GM10248 (cell line): ENCODE measurements around the gene TRIM65.

ENCODE experiments used
- CTCF ChIA-PET: fragments of 300-600 bp; sonication (Branson Sonifier 250); formaldehyde crosslinking; extraction: SDS; loops from one replicate; lab custom pipeline; 2021; ENCODE audit warnings: antibody characterized with exemption; lab: Yijun Ruan, JAX
- POLR2A ChIA-PET: fragments of 350-650 bp; sonication (Branson Sonifier 250); formaldehyde crosslinking; extraction: SDS; loops from one replicate; lab custom pipeline; 2020; ENCODE audit warnings: antibody characterized with exemption; lab: Yijun Ruan, JAX
- DNase-seq: peaks from one replicate; pipeline ENCODE4 v3.0.0; 2012; ENCODE audit errors: extremely low spot score
- TF ChIP-seq, protein P1 (sequence below): IDR thresholded peaks from 2 replicates; pipeline ENCODE4 v1.5.1; 2012; ENCODE audit warnings: mild to moderate bottlenecking, low read depth; ENCODE audit errors: extremely low read depth, missing control alignments, control extremely low read depth

Gene TRIM65

DNA sequence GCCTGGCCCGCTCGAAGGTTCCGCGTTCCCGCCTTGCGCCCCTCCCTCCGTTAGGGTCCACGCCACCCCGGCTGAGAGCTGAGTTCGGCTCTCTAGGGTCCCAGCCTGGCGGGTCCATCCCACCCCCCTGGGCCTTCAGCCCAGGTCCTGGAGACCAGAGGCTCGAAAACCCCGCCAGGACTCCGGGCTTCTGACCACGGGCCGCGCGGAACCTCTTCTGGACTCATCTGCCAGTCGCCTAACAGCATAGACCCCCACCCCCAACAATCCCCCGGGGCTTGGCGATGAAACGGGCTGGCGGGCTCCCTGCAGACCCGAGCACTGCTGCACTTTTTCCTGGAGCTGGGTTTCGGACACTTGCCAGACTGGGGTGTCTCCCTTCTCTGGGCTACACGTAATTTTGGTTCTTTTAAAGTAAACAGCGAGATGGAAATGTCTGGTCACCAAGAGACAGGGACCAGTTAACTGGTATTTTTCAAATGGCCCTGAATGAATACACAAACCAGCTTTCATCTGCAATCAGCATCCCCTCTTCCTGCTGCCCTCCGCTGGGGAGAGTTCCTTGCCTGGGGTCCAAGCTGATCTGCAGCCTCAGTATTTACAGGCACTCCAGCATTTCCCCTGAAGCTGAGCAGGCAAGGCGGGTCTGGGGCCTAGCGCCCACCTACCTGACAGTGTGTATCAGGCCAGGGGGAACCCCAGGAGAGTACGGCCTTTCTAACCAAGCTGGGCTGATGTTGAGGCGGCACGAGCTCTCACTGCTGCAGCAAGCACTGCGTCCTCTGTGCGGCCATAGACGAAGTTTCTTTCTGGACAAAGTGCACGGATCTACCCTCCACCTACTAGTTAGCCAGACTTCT lies 639 bp upstream of the TRIM65 start:
- ChIA-PET CTCF (interaction anchor here (0.8 to 5.1 kb wide), 16 partner anchors 8 to 144 kb away, joined by 3 to 30 read pairs (median 5); partner anchors contain the start of genes GALK1, MRPL38 and WBP2), POLR2A (interaction anchor here (1.0 to 1.2 kb wide), 2 partner anchors 15 to 42 kb away, joined by 4 read pairs; partner anchors contain the start of gene WBP2)
- DNase-seq: no peak
- TF ChIP-seq, protein P1, sequence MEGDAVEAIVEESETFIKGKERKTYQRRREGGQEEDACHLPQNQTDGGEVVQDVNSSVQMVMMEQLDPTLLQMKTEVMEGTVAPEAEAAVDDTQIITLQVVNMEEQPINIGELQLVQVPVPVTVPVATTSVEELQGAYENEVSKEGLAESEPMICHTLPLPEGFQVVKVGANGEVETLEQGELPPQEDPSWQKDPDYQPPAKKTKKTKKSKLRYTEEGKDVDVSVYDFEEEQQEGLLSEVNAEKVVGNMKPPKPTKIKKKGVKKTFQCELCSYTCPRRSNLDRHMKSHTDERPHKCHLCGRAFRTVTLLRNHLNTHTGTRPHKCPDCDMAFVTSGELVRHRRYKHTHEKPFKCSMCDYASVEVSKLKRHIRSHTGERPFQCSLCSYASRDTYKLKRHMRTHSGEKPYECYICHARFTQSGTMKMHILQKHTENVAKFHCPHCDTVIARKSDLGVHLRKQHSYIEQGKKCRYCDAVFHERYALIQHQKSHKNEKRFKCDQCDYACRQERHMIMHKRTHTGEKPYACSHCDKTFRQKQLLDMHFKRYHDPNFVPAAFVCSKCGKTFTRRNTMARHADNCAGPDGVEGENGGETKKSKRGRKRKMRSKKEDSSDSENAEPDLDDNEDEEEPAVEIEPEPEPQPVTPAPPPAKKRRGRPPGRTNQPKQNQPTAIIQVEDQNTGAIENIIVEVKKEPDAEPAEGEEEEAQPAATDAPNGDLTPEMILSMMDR: no peak

DNA sequence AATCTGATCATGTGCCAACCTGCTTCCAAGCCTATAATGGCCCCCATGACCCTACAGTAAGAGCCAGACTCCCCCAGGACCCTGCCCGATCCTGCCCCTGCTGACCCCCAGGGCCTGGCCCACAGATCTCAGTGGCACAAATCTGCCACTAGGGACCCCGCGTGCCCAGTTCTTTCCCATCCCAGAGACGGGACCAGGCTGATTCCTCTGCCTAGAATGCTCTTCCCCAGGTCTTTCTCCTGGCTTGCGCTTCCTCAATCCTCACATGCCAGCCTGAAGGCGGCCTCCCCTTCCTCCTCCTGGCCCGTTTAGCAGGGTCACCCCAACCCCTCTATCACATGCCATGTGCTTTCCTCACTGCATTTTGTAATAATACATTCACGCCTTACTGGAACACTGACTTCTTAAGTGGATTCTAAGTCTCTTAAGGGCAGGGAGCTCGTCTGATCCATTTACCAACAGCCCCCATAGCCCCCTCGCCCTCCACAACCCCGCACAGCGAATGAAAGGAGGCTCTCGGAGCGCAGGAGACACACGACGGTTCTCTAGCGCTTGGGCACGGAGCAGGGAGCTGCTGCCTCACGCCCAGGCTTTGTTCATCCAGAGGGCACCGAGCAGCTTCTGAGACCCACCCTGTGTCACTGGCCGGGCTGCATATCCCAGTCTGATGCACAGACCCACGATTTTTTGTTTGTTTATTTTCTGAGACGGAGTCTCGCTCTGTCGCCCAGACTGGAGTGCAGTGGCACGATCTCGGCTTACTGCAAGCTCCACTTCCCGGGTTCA lies 1.2 kb downstream of the TRIM65 start:
- TF ChIP-seq, protein P1: peak; percentile 9
- ChIA-PET CTCF (interaction anchor here (1.0 to 5.1 kb wide), 20 partner anchors 9 to 142 kb away, joined by 3 to 30 read pairs (median 5); partner anchors contain the start of genes CDK3 and MRPL38), POLR2A (interaction anchor here (1.1 to 1.3 kb wide), 3 partner anchors 24 to 40 kb away, joined by 3 to 4 read pairs (median 4); partner anchors contain the start of gene WBP2)
- DNase-seq: no peak

GRCh38 chr17:75894049-75894733 lies 2.6 kb downstream of the TRIM65 start:
- no peak for DNase-seq
- CTCF ChIA-PET: interaction anchor here (0.8 to 5.1 kb wide), 10 partner anchors 7 to 120 kb away, joined by 3 to 30 read pairs (median 6); partner anchors contain the start of gene MRPL38
- TF ChIP-seq, protein P1: no peak
- POLR2A ChIA-PET: no interaction called here

GRCh38 chr17:75893305-75894048 lies 3.3 kb downstream of the TRIM65 start:
- ChIA-PET POLR2A (no interaction called here), CTCF (interaction anchor here (0.8 to 5.1 kb wide), 6 partner anchors 11 to 33 kb away, joined by 3 to 30 read pairs (median 4); partner anchors contain the start of gene MRPL38)
- DNase-seq: no peak
- TF ChIP-seq, protein P1: no peak

GRCh38 chr17:75892556-75893224 lies 4.1 kb downstream of the TRIM65 start:
- TF ChIP-seq, protein P1: no peak
- no peak for DNase-seq
- ChIA-PET POLR2A (no interaction called here), CTCF (interaction anchor here (1.1 to 5.1 kb wide), 5 partner anchors 13 to 139 kb away, joined by 3 to 30 read pairs (median 6); partner anchors contain the start of gene MRPL38)
